Heart left ventricle (tissue), 16 donors: ENCODE measurements around the gene CAMK2B. TPM values are rescaled to one million over a fixed set of nuclear protein-coding genes. Genes with fewer than 3 reads are reported as not detected.
A peak's percentile ranks its signal among the peaks of the same experiment; 100 is the strongest.

ENCODE experiments used
- ATAC-seq, 4 donors: fragments of 200-7000 bp; cut with Tn5 transposase; one replicate each; pipeline ENCODE4 v1.9.1; 2020 to 2022; ENCODE audit warnings: moderate library complexity in 4 of 4, mild to moderate bottlenecking in 3 of 4, moderate number of reproducible peaks in 1 of 4
- DNase-seq, 5 donors: peaks; one replicate each; pipeline ENCODE4 v3.0.0-alpha.2; 2020
- H3K27ac ChIP-seq, 12 donors: fragments of 200-600 bp; sonication (generic) in 4 of 12; one replicate each; pipeline versions ENCODE4 v1.5.0 to v1.8.0; 2016 to 2022; ENCODE audit warnings: mild to moderate bottlenecking in 2 of 12
- H3K27me3 ChIP-seq, 9 donors: fragments of 200-600 bp; sonication (generic) in 2 of 9; one replicate each; pipeline versions ENCODE4 v1.5.1 to v1.8.0; 2016 to 2022; ENCODE audit warnings: mild to moderate bottlenecking in 3 of 9
- H3K36me3 ChIP-seq, 9 donors: fragments of 200-600 bp; sonication (generic) in 2 of 9; one replicate each; pipeline versions ENCODE4 v1.5.0 to v1.8.0; 2018 to 2022; ENCODE audit warnings: mild to moderate bottlenecking in 2 of 9
- H3K4me1 ChIP-seq, 12 donors: fragments of 200-600 bp; sonication (generic) in 4 of 12; one replicate each; pipeline versions ENCODE4 v1.5.0 to v1.8.0; 2016 to 2022; ENCODE audit warnings: mild to moderate bottlenecking in 3 of 12
- H3K4me3 ChIP-seq, 12 donors: fragments of 200-600 bp; sonication (generic) in 4 of 12; one replicate each; pipeline versions ENCODE4 v1.5.0 to v1.8.0; 2017 to 2022; ENCODE audit warnings: mild to moderate bottlenecking in 9 of 12, moderate library complexity in 4 of 12
- H3K9me3 ChIP-seq, 12 donors: fragments of 200-600 bp; sonication (generic) in 4 of 12; one replicate each; pipeline versions ENCODE4 v1.5.0 to v1.8.0; 2016 to 2022; ENCODE audit warnings: mild to moderate bottlenecking in 1 of 12
- POLR2A ChIP-seq, 2 donors: fragments of 450-650 bp; IDR thresholded peaks; one replicate each; pipeline ENCODE4 v1.6.1; 2017; ENCODE audit warnings: antibody characterized with exemption in 2 of 2, mild to moderate bottlenecking in 2 of 2, moderate library complexity in 2 of 2
- WGBS, 4 donors: extraction: QIAGEN DNeasy Blood & Tissue Kit in 2 of 4; methylation state at CpG; one replicate each; pipeline versions ENCODE4 v1.1.5 to v1.1.7; 2013 to 2018; 5-methylcytosine and 5-hydroxymethylcytosine counted together
- intact Hi-C, 10 donors: fragments of 100-400 bp; cut with DNase I; formaldehyde crosslinking; loops; one replicate each; pipeline versions ENCODE4 v1.11.1 to v1.14.2; 2022
- long read RNA-seq, 3 donors: library from polyadenylated mRNA; unstranded; transcript quantifications; one replicate each; pipeline ENCODE4 v2.0.0, GENCODE V29; 2020 to 2021
- polyA plus RNA-seq, 2 donors: library from polyadenylated mRNA; stranded (reverse); fragments of 200-250 nt; gene quantifications; one replicate each; pipeline ENCODE4 v1.2.3, GENCODE V29; 2013
- total RNA-seq, 9 donors: library from RNA; depleted of rRNA in 2 of 9; stranded (reverse); fragments of >200 nt in 2 of 9; fragmentation: NEBNext Ultra II Directional in 3 of 9; extraction: Animal tissue kit (Norgen Biotek cat#: 25700) in 3 of 9; gene quantifications; one replicate each; pipeline versions ENCODE4 v1.1.0 to v1.2.4, GENCODE V29; 2016 to 2023
- TF ChIP-seq, protein P1 (sequence below), 12 donors: fragments of 200-600 bp; sonication (generic) in 4 of 12; IDR thresholded peaks; one replicate each; pipeline versions ENCODE4 v1.5.0 to v1.8.0; 2018 to 2022; ENCODE audit warnings: antibody characterized with exemption in 12 of 12, mild to moderate bottlenecking in 5 of 12
- donor health status: ischemic (EF 13 %, LVEDD 7.1; RV severe dilation, severe dysfunction).
- donor health status: healthy with polysubstance abuse.
- donor health status: DM: no; HTN: yes; CAD: no.
- donor health status: DM: no; HTN: no; CAD: no.
- donor health status: ischemic (EF 25% LVEDD 6.9; RV normal size, moderate dysfunction).
- donor health status: ischemic (EF 25% LVEDD 5.7; RV mildly dilated, moderate dysfunction).
- donor health status: healthy.
- donor health status: DM: yes; HTN: yes; CAD: no.
- donor health status: ischemic (EF 35%, LVEDD 5.7; RV mildly dilated, moderate dysfunction).
- donor health status: nonischemic (EF 11% LVEDD 7.7; RV severe dilation, severe dysfunction).
- donor health status: DM: yes; HTN: yes; CAD: no.
- donor health status: PGD.
- donor health status: ischemic (EF 29% LVEDD 5.4; RV normal size, mild dysfunction).
- donor health status: nonischemic (EF 23%, LVEDD 6.1; RV moderate dilation, normal function).

Gene CAMK2B
- total RNA-seq (100 to 1,000 TPM in 5 of 9 donors, 10 to 100 TPM in 4; 77.5 to 141 (median 104) TPM), polyA plus RNA-seq (100 to 1,000 TPM in 1 of 2 donors, 10 to 100 TPM in 1; 35.7 to 103 TPM)
- long read RNA-seq, donor 1, full-length matches to known transcripts: 6 of 219 reads
- long read RNA-seq, donor 1, partial matches to known transcripts: 30 of 219 reads
- long read RNA-seq, donor 1, other reads (novel, unspliced or antisense): 183 of 219 reads
- long read RNA-seq, donor 2, full-length matches to known transcripts: 14 of 390 reads
- long read RNA-seq, donor 2, partial matches to known transcripts: 36 of 390 reads
- long read RNA-seq, donor 2, other reads (novel, unspliced or antisense): 340 of 390 reads
- long read RNA-seq, donor 3, partial matches to known transcripts: 21 of 141 reads
- long read RNA-seq, donor 3, other reads (novel, unspliced or antisense): 113 of 141 reads

DNA sequence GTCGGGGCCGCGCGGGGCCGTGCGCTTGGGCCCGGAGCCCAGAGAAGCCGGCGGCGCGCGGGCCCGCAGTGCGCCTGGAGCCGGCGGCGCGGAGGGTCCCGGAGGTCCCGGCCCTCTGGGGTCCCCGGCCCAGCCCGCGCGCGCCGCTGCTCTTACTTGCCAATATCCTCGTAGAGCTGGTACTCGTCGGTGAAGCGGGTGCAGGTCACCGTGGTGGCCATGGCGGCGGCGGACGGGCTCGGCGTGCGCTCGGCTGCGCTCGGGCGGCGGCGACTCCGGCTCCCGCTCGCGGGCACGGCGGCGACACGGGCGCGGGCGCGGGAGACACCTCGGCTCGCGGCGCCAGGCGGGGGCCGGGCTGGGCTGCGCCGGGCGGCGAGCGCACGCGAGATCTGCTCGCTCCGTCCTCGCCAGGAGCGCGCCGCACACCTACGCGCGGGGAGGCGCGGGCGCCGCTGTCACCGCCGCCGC lies at the start of gene CAMK2B:
TSS of gene CAMK2B (minus strand) at position 394 of the 471 bp plus-strand sequence. CDS start at position 221, 173 bp downstream.
- H3K27me3 ChIP-seq: peaks cover 0 to 25% (median 4%) of the 10 kb centered on the region in 9 donors
- 0 to 1% (median 0%) methylated on average over 25 to 85 of the region's 85 CpGs; no CpG with 5 or more reads in 1 of the 4 donors for WGBS, 4 donors
- H3K9me3 ChIP-seq: no peaks in the 10 kb centered on the region
- H3K4me1 ChIP-seq: peaks cover 0 to 57% (median 7%) of the 10 kb centered on the region in 12 donors
- TF ChIP-seq, protein P1, sequence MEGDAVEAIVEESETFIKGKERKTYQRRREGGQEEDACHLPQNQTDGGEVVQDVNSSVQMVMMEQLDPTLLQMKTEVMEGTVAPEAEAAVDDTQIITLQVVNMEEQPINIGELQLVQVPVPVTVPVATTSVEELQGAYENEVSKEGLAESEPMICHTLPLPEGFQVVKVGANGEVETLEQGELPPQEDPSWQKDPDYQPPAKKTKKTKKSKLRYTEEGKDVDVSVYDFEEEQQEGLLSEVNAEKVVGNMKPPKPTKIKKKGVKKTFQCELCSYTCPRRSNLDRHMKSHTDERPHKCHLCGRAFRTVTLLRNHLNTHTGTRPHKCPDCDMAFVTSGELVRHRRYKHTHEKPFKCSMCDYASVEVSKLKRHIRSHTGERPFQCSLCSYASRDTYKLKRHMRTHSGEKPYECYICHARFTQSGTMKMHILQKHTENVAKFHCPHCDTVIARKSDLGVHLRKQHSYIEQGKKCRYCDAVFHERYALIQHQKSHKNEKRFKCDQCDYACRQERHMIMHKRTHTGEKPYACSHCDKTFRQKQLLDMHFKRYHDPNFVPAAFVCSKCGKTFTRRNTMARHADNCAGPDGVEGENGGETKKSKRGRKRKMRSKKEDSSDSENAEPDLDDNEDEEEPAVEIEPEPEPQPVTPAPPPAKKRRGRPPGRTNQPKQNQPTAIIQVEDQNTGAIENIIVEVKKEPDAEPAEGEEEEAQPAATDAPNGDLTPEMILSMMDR (IDR thresholded peaks at IDR 0.05): no peak
- TF ChIP-seq POLR2A (IDR thresholded peaks at IDR 0.05): no peak
- no peaks in the 10 kb centered on the region for H3K36me3 ChIP-seq
- peak within 1 kb of the TSS; percentile 20 to 66 (median 50) for H3K4me3 ChIP-seq
- intact Hi-C loops: loop anchor here in 3 of 10 donors (5.0 to 10.0 kb wide), 3 partner anchors 48 to 150 kb away; no protein-coding TSS in a partner anchor
- H3K27ac ChIP-seq: peak within 1 kb of the TSS; percentile 47 to 93 (median 84)
- ATAC-seq (peak in 1 of 4 donors; percentile 10), DNase-seq (no peak)

DNA sequence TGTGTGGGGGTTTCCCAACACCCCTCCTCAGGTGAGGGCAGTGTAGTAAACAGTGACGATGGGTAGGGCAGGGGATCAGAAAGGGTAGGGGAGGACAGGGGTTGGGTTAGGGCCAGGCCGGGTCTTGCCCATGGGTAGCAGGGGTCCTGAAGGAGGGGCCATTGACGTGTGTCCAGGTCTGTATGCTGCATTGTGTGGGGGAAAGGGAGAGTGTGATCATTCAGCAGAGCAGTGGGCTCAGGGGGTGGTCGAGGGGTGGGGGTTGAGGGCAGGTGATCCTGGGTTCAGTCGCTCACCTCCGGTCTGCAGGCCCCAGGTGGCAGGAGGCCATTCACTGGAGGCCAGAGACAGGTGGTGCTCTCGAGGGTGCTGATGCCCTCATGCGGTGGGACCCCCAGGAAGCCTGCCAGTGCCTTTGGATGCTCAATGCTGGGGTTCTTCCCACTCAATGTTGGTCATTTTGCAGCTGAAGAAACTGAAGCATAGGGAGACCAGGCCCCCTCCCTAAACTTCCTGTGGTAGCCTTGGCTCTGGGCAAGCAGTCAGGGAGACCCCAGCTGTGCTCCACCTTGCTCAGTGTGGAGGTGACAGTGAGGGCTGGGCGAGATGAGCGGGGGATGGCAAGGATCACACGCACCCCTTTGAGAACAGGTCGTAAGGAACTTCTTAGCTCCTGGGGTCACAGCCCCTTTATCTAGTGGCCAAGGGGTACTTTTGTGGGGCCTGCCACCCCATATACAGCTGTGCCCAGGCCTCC lies 48.8 kb upstream of the CAMK2B start:
- H3K9me3 ChIP-seq: peaks cover 0 to 7% (median 0%) of the 10 kb centered on the region in 12 donors
- no peak for DNase-seq
- intact Hi-C loops: loop anchor here in 2 of 10 donors (10.0 kb wide), 1 partner anchor 191 kb away; no protein-coding TSS in a partner anchor
- no peak for TF ChIP-seq POLR2A (IDR thresholded peaks at IDR 0.05)
- TF ChIP-seq, protein P1 (IDR thresholded peaks at IDR 0.05): no peak
- H3K4me1 ChIP-seq: no peaks in the 10 kb centered on the region
- no peak overlapping the region for H3K27ac ChIP-seq
- WGBS, 4 donors: 73 to 77% (median 75%) methylated on average over 11 to 12 of the region's 12 CpGs
- H3K36me3 ChIP-seq: no peaks in the 10 kb centered on the region
- H3K27me3 ChIP-seq: no peaks in the 10 kb centered on the region
- no peak for ATAC-seq
- no peak overlapping the region for H3K4me3 ChIP-seq

DNA sequence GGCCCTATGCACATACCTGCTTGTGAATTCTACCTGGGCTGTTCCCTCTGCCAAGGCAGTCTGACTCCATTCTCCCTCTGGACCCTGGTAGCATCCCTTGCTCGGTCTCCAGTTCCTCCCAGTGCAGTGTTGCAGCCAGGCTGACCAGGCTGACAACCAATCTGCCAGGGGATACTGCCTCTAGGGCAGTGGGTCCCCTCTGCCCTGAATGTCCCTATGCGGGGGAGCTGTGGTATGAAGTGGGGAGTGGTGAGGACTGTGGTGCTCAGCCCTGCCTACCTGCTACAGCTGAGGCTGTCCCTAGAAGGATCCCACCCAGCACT lies 48.0 kb upstream of the CAMK2B start:
- H3K9me3 ChIP-seq: peaks cover 0 to 11% (median 0%) of the 10 kb centered on the region in 12 donors
- H3K27ac ChIP-seq: no peak overlapping the region
- DNase-seq (no peak), ATAC-seq (no peak)
- WGBS, 4 donors: 61 to 82% (median 77%) methylated on average over 2 of the region's 2 CpGs
- H3K4me1 ChIP-seq: no peaks in the 10 kb centered on the region
- intact Hi-C loops: loop anchor here in 2 of 10 donors (10.0 kb wide), 1 partner anchor 191 kb away; no protein-coding TSS in a partner anchor
- H3K36me3 ChIP-seq: no peaks in the 10 kb centered on the region
- no peaks in the 10 kb centered on the region for H3K27me3 ChIP-seq
- no peak for TF ChIP-seq POLR2A (IDR thresholded peaks at IDR 0.05)
- TF ChIP-seq, protein P1 (IDR thresholded peaks at IDR 0.05): no peak
- no peak overlapping the region for H3K4me3 ChIP-seq
